NCI-H1694 treated with DMSO at 0.1 percent for 48 hours (cell line): Measurements from ENCODE around the gene RRP7A.
"Not testable (repeated sequence)": the region's sequence is repeated elsewhere in the genome, so short reads cannot be mapped to it uniquely, and the experiment has no call there.

ENCODE experiments used
- DNase-seq: peaks from one replicate; lab custom pipeline; 2025; lab: John Stamatoyannopoulos, UW

RRP7A gene

DNA sequence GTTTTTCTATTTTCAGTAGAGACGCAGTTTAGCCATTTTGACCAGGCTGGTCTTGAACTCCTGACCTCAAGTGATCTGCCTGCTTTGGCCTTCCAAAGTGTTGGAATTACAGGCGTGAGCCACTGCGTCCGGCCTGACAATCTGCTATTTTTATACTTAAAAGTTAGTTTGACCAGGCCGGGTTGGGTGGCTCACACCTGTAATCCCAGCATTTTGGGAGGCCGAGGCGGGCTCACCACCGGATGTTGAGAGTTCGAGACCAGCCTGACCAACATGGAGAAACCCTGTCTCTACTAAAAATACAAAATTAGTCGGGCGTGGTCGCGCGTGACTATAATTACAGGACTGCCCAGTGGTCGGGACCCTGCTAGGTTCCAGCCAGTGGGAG lies 19.8 kb downstream of the RRP7A start:
- DNase-seq: not testable (repeated sequence)

DNA sequence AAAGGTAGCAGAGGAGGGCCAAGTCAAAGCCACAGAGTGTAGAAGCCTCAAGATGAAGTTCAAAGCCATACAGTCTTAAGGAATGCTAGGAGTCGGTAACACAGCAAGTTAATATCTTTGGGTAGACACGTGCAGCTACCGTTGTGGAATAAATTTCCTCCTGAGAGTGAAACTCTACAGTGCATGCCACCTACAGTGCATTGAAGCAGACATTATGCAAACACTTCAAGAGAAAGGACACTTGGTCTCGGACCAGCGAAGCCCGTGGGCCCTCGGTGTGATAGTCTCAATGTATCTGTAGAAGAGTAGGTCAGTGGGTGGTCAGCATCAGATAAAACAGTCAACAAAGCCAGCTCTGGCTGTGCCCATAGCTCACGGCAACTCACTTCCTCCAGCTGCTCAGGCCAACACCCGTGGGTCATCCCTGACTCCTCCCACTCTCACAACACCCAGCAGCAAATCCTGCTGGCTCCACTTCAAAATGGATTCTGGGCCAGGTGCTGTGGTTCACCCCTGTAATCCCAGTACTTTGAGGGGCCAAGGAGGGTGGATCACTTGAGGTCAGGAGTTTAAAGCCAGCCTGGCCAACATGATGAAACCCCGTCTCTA lies 24.0 kb downstream of the RRP7A start:
- DNase-seq: not testable (repeated sequence)

GRCh38 chr22:42493393-42493792 lies 26.2 kb downstream of the RRP7A start:
- no peak for DNase-seq

DNA sequence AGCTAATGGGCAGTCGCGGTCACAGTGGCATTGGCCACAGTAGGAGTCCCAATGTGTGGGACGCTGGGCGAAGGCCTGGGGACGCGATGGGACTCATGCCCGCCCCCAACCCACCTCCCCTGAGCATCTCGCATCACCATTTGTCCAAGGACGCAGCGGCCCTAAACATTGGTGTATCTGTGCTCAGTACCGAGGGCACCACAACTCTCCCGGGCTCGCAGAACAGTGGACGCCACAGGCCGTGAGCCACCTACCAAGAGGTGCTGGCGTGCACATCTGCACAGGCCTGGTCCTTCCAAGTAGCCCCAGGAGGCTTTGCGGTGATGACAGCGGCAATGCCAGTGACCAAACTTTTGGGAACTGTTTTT lies 27.3 kb downstream of the RRP7A start:
- DNase-seq: no peak

DNA sequence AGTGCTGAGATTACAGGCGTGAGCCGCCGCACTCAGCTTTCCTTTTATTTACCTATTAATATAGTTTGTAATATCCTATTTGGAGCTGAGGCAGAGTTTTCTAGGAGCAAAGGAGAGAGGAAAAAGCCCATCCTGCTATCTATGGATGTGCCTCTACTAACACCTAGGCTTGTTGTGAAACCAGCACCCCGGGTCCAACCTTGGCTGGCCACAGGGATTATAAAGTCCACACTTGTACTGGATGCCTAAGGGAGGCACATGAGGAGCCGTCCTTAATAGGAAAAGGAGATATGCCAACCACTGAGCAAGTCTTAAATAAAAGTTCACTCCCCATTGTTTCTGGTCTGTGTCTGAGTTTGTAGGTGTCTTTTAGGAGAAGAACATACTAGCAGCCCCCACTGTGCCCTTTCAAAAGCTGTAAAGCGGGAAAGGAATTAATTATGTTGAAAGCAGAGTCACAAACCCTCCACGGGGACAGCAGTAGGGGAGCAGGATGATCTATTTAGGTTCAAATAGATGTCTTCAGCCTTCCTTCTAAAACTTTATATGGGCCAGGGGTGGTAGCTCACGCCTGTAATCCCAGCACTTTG lies 29.3 kb downstream of the RRP7A start:
- DNase-seq: no peak

- no peak for DNase-seq
These were observed 30.6 kb downstream of the RRP7A start for GRCh38 chr22:42489000-42489399.

DNA sequence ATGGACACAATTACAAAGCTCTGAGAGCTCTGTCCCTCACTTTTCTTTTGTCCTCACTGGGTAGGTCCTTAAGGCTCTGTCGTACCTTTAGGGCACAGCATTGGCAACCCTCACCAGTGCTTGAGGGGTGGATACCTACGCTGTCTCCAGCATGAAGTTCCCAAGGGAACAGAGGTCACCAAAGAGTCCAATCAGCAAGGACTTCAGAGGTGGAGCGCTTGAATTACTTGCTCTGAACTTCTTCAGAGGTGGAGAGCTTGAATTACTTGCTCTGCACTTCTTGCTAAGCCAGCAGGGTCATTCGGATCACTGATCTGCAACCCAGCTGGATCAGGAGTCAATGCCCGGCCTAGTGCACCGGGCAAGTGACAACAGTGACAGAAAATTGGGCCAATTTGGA lies 35.1 kb downstream of the RRP7A start:
- DNase-seq: no peak

DNA sequence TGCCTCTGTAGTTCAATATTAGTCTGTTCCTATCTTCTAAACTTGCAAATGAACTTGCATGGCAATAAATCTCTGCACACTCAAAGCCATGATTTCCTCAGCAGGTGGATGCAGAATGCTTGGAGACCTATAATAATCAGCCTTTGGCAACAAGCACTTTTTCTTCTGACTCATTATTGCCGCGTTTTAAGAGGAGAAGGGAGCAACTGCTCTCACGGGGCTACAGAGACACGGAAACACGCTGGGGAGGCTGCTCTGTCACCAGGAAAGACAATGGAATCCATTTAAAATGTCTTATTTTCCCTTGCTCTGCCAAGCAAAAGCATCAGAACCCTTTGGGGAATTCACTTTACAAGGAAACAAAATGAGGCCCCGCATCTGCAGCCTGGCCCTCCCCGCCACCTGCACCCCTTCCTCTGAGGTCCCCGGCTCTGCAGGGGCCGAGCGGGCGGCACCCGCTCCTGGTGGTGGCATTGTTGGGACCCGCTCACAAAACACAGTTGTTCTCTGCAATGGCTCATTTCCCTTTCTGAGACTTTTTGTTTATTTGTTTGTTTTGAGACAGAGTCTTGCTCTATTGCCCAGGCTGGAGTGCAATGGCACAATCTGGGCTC lies 35.9 kb downstream of the RRP7A start:
- DNase-seq: not testable (repeated sequence)

DNA sequence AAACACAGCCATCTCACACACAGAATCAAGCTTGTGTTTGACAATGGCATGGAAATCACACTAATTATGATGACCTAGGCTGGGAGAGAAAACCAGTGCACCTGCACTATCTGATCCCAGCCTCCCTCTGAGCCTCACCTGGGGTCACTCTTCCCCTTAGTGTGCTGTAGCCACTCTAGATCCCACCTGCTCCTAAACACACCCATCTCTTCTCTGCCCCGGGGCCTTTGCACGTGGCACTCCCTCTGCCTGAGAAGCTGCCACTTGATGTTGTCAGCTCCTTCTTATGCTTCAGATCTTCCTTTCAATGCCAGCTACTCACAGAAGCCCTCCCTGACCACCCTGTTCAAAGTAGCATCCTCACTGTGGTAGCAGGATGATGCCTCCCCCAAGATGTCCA lies 44.5 kb downstream of the RRP7A start:
- no peak for DNase-seq

DNA sequence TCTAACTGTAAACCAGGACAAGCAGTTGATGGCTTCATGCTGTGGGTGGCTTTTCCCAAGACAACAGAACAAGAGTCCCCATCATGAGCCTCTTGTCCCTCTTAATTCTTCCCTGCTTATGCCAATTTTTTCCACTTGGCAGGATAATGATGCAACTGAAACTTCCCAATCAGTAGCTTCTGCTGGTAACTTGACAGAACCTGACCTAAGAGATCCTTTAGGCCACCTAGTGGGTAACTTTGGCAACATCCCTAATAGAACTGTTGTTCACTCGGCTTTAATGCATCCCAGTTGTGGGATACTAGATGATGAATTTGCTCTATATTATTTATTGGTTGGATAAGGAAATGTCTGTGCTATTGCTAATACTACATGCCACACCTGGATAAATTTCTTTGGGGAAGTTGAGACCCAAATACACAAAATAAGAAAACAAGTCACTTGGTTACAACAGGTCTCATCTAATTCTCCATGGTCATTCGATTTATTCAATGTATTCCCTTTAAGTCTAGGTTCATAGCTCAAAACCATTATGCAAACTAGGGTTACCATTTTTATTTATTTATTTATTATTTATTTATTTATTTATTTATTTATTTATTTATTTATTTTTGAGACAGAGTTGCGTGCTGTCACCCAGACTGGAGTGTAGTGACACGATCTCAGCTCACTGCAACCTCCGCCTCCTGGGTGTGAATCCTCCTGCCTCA lies 46.0 kb downstream of the RRP7A start:
- peak; percentile 63 for DNase-seq

DNA sequence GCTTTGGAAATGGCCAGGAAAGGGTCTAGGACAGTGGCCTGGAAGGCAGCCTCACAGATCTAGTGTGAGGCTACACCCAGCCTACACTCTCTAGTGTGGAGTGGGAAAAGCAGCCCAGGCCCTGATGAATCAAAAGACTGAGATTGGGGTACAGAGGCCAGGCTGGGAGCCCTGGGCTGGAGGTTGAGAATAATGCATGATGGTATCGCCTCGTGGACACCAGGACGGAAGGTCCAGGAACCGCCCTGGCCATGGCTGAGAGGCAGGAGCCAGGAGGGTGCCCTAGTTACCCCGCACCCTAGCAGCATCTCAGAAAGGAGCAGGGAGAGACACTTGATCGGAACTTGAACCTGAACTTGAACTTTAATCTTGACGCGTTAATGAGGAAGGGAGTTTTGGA lies 46.9 kb downstream of the RRP7A start:
- no peak for DNase-seq

DNA sequence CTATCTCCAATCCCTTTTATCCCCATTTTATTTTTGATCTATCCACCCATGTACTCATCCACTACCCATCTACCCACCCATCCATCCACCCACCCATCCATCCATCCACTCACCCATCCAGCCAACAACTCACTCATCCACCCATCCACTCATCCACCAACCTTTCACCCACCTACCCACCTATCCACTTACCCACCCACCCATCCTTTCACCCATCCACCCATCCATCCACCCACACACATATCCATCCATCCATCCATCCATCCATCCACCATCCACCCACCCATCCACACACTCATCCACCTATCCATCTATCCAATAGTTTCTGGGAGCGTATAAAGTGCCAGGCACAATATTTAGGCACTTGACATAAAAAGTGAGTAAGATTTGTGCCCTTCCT lies 48.2 kb downstream of the RRP7A start:
- no peak for DNase-seq

DNA sequence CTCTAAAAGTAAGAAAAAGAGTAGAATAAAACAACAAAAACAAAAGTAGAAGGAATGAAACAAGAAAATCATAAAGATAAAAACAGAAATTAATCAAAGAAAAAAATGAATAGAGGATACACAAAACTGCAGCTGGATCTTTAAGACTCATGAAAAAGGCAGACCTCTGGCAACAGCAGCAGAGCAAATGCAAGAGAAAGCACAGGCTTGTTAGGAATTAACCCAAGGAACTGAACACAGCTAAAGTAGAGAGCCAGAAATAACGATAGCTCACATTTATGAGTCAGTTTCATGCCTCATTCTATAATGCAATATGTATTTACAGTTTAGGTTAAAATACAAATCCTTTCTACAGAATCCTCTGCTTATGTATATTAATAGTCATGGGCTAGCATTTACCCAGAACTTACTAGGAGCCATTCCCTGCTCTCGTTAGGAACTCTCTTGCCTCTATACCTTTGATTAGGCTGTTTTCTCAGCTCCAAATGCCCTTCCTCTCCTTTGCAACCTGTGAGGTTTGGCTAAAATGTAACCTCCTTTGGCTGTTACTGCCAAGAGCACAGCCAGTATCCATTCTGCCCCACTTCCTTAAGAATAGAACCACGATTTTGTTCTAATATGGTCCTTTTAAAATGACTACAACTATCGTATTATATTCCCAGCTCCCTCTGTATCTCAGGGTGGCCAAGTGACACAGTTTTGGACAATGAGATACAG lies 49.1 kb downstream of the RRP7A start:
- DNase-seq: no peak

DNA sequence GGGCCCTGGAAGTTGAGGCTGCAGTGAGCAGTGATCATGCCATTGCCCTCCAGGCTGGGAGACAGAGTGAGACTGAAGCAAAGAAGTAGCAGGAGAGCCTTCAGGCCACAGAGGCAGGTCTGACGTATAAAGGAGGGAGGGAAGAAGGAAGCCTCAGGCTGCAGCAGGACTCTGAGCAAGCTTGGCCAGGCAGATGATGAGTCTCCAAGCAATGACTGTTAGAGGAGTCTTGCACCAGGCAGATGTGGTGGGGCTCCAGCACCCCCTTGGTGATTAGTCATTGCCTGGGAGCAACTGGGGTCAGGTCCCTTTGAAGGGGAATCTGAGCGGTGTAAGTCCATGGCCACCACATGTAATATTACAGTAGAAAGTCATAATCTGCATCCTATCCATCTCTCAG lies 50.8 kb downstream of the RRP7A start:
- DNase-seq: no peak

GRCh38 chr22:42462016-42462415 lies 57.6 kb downstream of the RRP7A start:
- no peak for DNase-seq

DNA sequence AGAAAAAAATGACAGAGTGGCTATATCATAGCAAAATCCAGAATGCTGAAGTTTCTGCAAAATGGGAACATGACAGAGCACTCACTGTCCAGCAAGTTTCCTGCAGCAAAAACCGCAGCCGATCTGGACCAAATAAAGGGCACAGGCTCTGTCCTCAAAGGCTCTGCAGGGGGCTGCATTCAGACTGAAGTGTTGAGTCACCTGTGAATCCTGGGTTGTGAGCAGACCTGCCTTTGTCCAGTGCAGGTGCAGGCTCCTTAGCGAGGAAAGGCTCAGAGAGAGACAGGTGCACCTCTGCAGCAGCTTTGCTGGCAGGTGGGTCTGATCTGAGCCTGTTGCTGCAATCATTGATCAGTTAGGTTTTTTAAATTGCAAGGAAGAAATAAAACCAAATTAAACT lies 58.1 kb downstream of the RRP7A start:
- no peak for DNase-seq
